Measurements from ENCODE around the gene M1AP. TPM values are rescaled to one million over a fixed set of nuclear protein-coding genes. Genes with fewer than 3 reads are reported as not detected.

Gene M1AP
- total and polyA plus RNA-seq, 2 donors from 2014 or later, result 0.49 to 3.4 TPM

DNA sequence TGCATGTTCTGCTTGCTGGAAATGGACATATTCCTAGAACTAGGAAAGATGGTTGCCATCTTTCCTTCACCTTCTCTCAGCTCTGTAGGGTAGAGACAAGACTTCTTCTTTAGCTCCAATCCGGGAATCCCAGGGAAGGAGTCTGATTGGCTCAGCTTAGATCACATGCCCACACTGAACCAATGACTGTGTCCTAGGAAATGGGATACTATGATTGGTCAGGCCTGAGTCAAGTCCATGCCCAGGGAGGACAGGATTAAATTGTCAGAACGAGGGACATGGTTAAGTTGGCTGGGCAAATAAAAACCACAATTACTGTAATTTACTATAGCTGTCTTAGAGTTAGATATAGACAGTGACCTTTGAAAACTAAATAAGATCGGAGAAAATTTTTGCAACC, 37.3 kb upstream of the M1AP start:
- Histone ChIP-seq H3K4me3 (ENCODE audit: low read length in 3 of 3) (no peak overlapping the region), H3K4me1 (ENCODE audit: control insufficient read depth in 2 of 3, insufficient read depth in 2 of 3, low read depth in 1 of 3, low read length in 3 of 3) (no peaks in the 10 kb centered on the region), H3K9ac (ENCODE audit: low read length in 3 of 3) (no peak overlapping the region), H3K27me3 (ENCODE audit: control insufficient read depth, insufficient read depth, low read length) (no peaks in the 10 kb centered on the region), H3K9me3 (ENCODE audit: control insufficient read depth in 2 of 3, insufficient read depth in 1 of 3, low read length in 3 of 3) (no peaks in the 10 kb centered on the region), H3K36me3 (ENCODE audit: control insufficient read depth in 2 of 3, insufficient read depth in 3 of 3, low read length in 3 of 3) (no peaks in the 10 kb centered on the region), H3K27ac (ENCODE audit: low read depth in 2 of 2, low read length in 2 of 2) (no peak overlapping the region)
- TF ChIP-seq, protein P1, sequence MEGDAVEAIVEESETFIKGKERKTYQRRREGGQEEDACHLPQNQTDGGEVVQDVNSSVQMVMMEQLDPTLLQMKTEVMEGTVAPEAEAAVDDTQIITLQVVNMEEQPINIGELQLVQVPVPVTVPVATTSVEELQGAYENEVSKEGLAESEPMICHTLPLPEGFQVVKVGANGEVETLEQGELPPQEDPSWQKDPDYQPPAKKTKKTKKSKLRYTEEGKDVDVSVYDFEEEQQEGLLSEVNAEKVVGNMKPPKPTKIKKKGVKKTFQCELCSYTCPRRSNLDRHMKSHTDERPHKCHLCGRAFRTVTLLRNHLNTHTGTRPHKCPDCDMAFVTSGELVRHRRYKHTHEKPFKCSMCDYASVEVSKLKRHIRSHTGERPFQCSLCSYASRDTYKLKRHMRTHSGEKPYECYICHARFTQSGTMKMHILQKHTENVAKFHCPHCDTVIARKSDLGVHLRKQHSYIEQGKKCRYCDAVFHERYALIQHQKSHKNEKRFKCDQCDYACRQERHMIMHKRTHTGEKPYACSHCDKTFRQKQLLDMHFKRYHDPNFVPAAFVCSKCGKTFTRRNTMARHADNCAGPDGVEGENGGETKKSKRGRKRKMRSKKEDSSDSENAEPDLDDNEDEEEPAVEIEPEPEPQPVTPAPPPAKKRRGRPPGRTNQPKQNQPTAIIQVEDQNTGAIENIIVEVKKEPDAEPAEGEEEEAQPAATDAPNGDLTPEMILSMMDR (IDR thresholded peaks at IDR 0.05; ENCODE audit: borderline replicate concordance, extremely low read depth, insufficient read depth), result no peak
- no peak for DNase-seq
- intact Hi-C loops (cut with DNase I), result no loop called here
- FAIRE-seq, result no peak

DNA sequence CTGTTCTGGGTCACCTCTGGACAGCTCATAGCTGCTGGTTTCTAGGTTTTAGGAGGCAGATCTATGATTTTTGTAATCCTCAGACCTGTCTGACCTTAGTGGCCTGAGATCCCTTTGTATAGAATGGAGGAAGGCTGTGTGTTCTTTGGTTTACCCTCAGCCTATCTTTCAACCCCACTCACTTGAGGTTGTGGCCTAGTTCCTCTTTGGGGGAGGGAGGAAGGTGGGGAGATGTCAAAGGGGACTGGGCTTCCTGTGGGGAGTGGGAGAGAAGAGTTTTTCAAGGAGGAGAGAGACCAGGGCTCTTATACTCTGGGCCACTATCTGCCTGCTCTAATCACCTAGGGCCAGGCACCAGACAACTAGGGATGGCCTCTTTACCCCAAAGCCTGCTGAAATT, 34.4 kb upstream of the M1AP start:
- intact Hi-C loops (cut with DNase I), result no loop called here
- no peak overlapping the region for H3K27ac ChIP-seq (ENCODE audit: low read depth in 2 of 2, low read length in 2 of 2)
- DNase-seq (no peak), FAIRE-seq (no peak)
- no peaks in the 10 kb centered on the region for H3K4me1 ChIP-seq (ENCODE audit: control insufficient read depth in 2 of 3, insufficient read depth in 2 of 3, low read depth in 1 of 3, low read length in 3 of 3)
- H3K36me3 ChIP-seq (ENCODE audit: control insufficient read depth in 2 of 3, insufficient read depth in 3 of 3, low read length in 3 of 3), result no peaks in the 10 kb centered on the region
- TF ChIP-seq, protein P1 (IDR thresholded peaks at IDR 0.05; ENCODE audit: borderline replicate concordance, extremely low read depth, insufficient read depth), result no peak
- no peak overlapping the region for H3K4me3 ChIP-seq (ENCODE audit: low read length in 3 of 3)
- no peaks in the 10 kb centered on the region for H3K9me3 ChIP-seq (ENCODE audit: control insufficient read depth in 2 of 3, insufficient read depth in 1 of 3, low read length in 3 of 3)
- H3K27me3 ChIP-seq (ENCODE audit: control insufficient read depth, insufficient read depth, low read length), result no peaks in the 10 kb centered on the region
- H3K9ac ChIP-seq (ENCODE audit: low read length in 3 of 3), result no peak overlapping the region

DNA sequence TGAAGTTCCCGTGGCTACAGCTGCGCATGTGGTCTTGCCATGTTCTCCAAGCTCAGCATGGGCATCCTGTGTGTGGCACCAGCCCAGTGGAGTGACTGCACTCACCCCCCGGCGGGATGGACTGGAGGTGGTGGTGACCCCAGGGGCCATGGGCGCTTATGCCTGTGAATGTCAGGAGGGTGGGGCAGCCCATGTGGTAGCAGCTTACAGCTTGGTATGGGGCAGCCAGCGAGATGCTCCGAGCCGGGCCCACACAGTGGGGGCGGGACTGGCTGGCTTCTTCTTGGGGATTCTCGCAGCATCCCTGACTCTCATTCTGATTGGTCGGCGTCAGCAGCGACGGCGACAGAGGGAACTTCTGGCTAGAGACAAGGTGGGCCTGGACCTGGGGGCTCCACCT, 31.5 kb upstream of the M1AP start:
- H3K4me3 ChIP-seq (ENCODE audit: low read length in 3 of 3), result no peak overlapping the region
- DNase-seq (no peak), FAIRE-seq (no peak)
- intact Hi-C loops (cut with DNase I), result no loop called here
- H3K4me1 ChIP-seq (ENCODE audit: control insufficient read depth in 2 of 3, insufficient read depth in 2 of 3, low read depth in 1 of 3, low read length in 3 of 3), result no peaks in the 10 kb centered on the region
- H3K27ac ChIP-seq (ENCODE audit: low read depth in 2 of 2, low read length in 2 of 2), result no peak overlapping the region
- H3K27me3 ChIP-seq (ENCODE audit: control insufficient read depth, insufficient read depth, low read length), result no peaks in the 10 kb centered on the region
- no peak overlapping the region for H3K9ac ChIP-seq (ENCODE audit: low read length in 3 of 3)
- peaks cover 0 to 5% (median 0%) of the 10 kb centered on the region in 3 donors for H3K36me3 ChIP-seq (ENCODE audit: control insufficient read depth in 2 of 3, insufficient read depth in 3 of 3, low read length in 3 of 3)
- TF ChIP-seq, protein P1 (IDR thresholded peaks at IDR 0.05; ENCODE audit: borderline replicate concordance, extremely low read depth, insufficient read depth), result no peak
- H3K9me3 ChIP-seq (ENCODE audit: control insufficient read depth in 2 of 3, insufficient read depth in 1 of 3, low read length in 3 of 3), result no peaks in the 10 kb centered on the region

DNA sequence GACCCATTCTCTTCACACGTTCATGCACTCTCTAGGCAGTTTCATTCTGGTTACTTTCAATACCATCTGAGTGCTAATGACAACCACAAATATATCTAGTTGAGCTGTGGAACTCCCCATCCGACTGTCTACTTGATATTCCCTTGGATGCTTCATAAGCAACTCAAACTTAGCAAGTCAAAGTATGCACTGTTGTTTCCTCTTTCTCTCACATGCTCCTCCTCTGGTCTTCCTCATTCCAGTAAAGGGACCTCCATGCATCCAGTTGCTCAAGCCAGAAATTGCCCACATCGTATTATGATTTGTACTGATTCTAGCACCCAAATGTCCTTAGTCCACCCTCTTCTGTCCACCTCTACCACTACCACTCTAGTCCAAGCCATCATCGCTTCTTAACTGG, 28.2 kb upstream of the M1AP start:
- peaks cover 0 to 5% (median 0%) of the 10 kb centered on the region in 3 donors for H3K36me3 ChIP-seq (ENCODE audit: control insufficient read depth in 2 of 3, insufficient read depth in 3 of 3, low read length in 3 of 3)
- DNase-seq (no peak), FAIRE-seq (no peak)
- TF ChIP-seq, protein P1 (IDR thresholded peaks at IDR 0.05; ENCODE audit: borderline replicate concordance, extremely low read depth, insufficient read depth), result no peak
- H3K9me3 ChIP-seq (ENCODE audit: control insufficient read depth in 2 of 3, insufficient read depth in 1 of 3, low read length in 3 of 3), result no peaks in the 10 kb centered on the region
- H3K27me3 ChIP-seq (ENCODE audit: control insufficient read depth, insufficient read depth, low read length), result no peaks in the 10 kb centered on the region
- no peaks in the 10 kb centered on the region for H3K4me1 ChIP-seq (ENCODE audit: control insufficient read depth in 2 of 3, insufficient read depth in 2 of 3, low read depth in 1 of 3, low read length in 3 of 3)
- intact Hi-C loops (cut with DNase I), result no loop called here
- H3K4me3 ChIP-seq (ENCODE audit: low read length in 3 of 3), result no peak overlapping the region
- H3K9ac ChIP-seq (ENCODE audit: low read length in 3 of 3), result no peak overlapping the region
- no peak overlapping the region for H3K27ac ChIP-seq (ENCODE audit: low read depth in 2 of 2, low read length in 2 of 2)

All from kidney (tissue), 14 donors.